Stimulated activated CD4-positive, alpha-beta T cell treated with anti-CD3 and anti-CD28 coated beads, Interleukin-2, amount 100 ng/mL, for 48 hours (primary cell): ENCODE data around the gene ZNF419.

Experiments
- DNase-seq, 2 donors: peaks; one replicate each; pipeline ENCODE4 v3.0.0-alpha.2; 2020

Gene ZNF419

GRCh38 chr19:57537953-57538547 is 50.5 kb downstream of the ZNF419 start:
- no peak for DNase-seq
